Ishikawa (cell line): ENCODE results near the gene GPRC5D.

Experiments
- CEBPB ChIP-seq: IDR thresholded peaks from 2 replicates; pipeline ENCODE4 v1.6.1; 2012
- EGR1 ChIP-seq: IDR thresholded peaks from 2 replicates; pipeline ENCODE4 v1.6.1; 2012
- EP300 ChIP-seq: IDR thresholded peaks from 2 replicates; pipeline ENCODE4 v1.6.1; 2012; ENCODE audit warnings: borderline replicate concordance
- FOXM1 ChIP-seq: IDR thresholded peaks from 2 replicates; pipeline ENCODE4 v1.6.1; 2012; ENCODE audit warnings: low read depth, borderline replicate concordance
- NFIC ChIP-seq: IDR thresholded peaks from 2 replicates; pipeline ENCODE4 v1.6.1; 2012
- RAD21 ChIP-seq: IDR thresholded peaks from 2 replicates; pipeline ENCODE4 v1.6.1; 2012; ENCODE audit warnings: low read depth
- TAF1 ChIP-seq: IDR thresholded peaks from 2 replicates; pipeline ENCODE4 v1.6.1; 2012; ENCODE audit warnings: low read depth, mild to moderate bottlenecking
- TCF12 ChIP-seq: IDR thresholded peaks from 2 replicates; pipeline ENCODE4 v1.6.1; 2012; ENCODE audit warnings: low read depth
- YY1 ChIP-seq: IDR thresholded peaks from 2 replicates; pipeline ENCODE4 v1.6.1; 2012; ENCODE audit warnings: low read depth
- TF ChIP-seq, protein P1 (sequence below): IDR thresholded peaks from 2 replicates; pipeline ENCODE4 v1.6.1; 2012
- TF ChIP-seq, protein P2 (sequence below): IDR thresholded peaks from 2 replicates; pipeline ENCODE4 v1.6.1; 2012; ENCODE audit warnings: low read depth, mild to moderate bottlenecking
- TF ChIP-seq, protein P3 (sequence below): IDR thresholded peaks from 2 replicates; pipeline ENCODE4 v1.6.1; 2012

DNA sequence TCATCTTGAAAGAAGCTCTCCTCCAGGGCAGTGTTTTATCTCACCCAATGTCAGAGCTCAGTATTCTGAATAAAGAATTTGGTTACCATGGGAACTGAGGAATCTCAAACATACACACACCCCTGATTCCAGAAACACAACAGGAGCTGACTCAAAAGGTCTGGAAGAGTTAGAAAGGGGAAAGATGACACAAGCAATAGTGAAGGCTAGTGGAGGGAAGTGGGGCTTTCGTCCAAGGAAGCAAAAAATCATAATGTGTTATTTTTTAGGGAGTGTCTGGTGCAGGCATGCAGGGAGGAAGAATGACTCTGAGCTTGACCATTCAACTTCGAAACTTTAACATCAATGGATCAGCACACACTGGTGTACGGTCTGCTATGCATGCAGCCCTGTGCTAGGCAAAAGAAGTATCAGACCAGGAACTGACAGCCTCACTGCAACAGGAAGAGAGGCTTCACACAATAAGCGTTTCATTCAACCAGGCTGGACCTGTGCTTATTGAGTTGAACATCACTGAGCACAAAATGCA is 27.8 kb upstream of the GPRC5D start:
- TF ChIP-seq TCF12 (no peak), RAD21 (no peak), EGR1 (no peak), EP300 (no peak), CEBPB (no peak), NFIC (no peak), FOXM1 (no peak), YY1 (no peak), TAF1 (no peak)
- TF ChIP-seq, protein P1, sequence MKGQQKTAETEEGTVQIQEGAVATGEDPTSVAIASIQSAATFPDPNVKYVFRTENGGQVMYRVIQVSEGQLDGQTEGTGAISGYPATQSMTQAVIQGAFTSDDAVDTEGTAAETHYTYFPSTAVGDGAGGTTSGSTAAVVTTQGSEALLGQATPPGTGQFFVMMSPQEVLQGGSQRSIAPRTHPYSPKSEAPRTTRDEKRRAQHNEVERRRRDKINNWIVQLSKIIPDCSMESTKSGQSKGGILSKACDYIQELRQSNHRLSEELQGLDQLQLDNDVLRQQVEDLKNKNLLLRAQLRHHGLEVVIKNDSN = no peak
- TF ChIP-seq, protein P2, sequence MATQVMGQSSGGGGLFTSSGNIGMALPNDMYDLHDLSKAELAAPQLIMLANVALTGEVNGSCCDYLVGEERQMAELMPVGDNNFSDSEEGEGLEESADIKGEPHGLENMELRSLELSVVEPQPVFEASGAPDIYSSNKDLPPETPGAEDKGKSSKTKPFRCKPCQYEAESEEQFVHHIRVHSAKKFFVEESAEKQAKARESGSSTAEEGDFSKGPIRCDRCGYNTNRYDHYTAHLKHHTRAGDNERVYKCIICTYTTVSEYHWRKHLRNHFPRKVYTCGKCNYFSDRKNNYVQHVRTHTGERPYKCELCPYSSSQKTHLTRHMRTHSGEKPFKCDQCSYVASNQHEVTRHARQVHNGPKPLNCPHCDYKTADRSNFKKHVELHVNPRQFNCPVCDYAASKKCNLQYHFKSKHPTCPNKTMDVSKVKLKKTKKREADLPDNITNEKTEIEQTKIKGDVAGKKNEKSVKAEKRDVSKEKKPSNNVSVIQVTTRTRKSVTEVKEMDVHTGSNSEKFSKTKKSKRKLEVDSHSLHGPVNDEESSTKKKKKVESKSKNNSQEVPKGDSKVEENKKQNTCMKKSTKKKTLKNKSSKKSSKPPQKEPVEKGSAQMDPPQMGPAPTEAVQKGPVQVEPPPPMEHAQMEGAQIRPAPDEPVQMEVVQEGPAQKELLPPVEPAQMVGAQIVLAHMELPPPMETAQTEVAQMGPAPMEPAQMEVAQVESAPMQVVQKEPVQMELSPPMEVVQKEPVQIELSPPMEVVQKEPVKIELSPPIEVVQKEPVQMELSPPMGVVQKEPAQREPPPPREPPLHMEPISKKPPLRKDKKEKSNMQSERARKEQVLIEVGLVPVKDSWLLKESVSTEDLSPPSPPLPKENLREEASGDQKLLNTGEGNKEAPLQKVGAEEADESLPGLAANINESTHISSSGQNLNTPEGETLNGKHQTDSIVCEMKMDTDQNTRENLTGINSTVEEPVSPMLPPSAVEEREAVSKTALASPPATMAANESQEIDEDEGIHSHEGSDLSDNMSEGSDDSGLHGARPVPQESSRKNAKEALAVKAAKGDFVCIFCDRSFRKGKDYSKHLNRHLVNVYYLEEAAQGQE = no peak
- TF ChIP-seq, protein P3, sequence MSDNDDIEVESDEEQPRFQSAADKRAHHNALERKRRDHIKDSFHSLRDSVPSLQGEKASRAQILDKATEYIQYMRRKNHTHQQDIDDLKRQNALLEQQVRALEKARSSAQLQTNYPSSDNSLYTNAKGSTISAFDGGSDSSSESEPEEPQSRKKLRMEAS = no peak
